GM10248 (cell line): ENCODE results near the gene FAM53A.

Experiments
- CTCF ChIA-PET: fragments of 300-600 bp; sonication (Branson Sonifier 250); formaldehyde crosslinking; extraction: SDS; loops from one replicate; lab custom pipeline; 2021; ENCODE audit warnings: antibody characterized with exemption; lab: Yijun Ruan, JAX
- POLR2A ChIA-PET: fragments of 350-650 bp; sonication (Branson Sonifier 250); formaldehyde crosslinking; extraction: SDS; loops from one replicate; lab custom pipeline; 2020; ENCODE audit warnings: antibody characterized with exemption; lab: Yijun Ruan, JAX
- DNase-seq: peaks from one replicate; pipeline ENCODE4 v3.0.0; 2012; ENCODE audit errors: extremely low spot score
- CTCF ChIP-seq: IDR thresholded peaks from 2 replicates; pipeline ENCODE4 v1.5.1; 2012; ENCODE audit warnings: mild to moderate bottlenecking, low read depth; ENCODE audit errors: extremely low read depth, missing control alignments, control extremely low read depth

The FAM53A gene

GRCh38 chr4:1670279-1670678 is 13.8 kb downstream of the FAM53A start:
- POLR2A ChIA-PET = no interaction called here

GRCh38 chr4:1669850-1670249 is 14.3 kb downstream of the FAM53A start:
- DNase-seq = no peak
- POLR2A ChIA-PET = no interaction called here
- CTCF ChIA-PET = no interaction called here
- no peak for TF ChIP-seq CTCF

More at GRCh38 chr4:1670279-1670678, 13.8 kb downstream of the FAM53A start:
- TF ChIP-seq CTCF = no peak
- DNase-seq = no peak
- CTCF ChIA-PET = no interaction called here

- POLR2A ChIA-PET = no interaction called here
- CTCF ChIA-PET = no interaction called here
- no peak for TF ChIP-seq CTCF
- no peak for DNase-seq
These were observed 14.8 kb downstream of the FAM53A start for GRCh38 chr4:1669270-1669669.

GRCh38 chr4:1668488-1668840 is 15.6 kb downstream of the FAM53A start:
- CTCF ChIA-PET = no interaction called here
- DNase-seq = no peak
- TF ChIP-seq CTCF = no peak
- POLR2A ChIA-PET = no interaction called here

- ChIA-PET CTCF (interaction anchor here (1.0 kb wide), 1 partner anchor 10 kb away, joined by 4 read pairs; no protein-coding TSS in a partner anchor), POLR2A (no interaction called here)
- no peak for DNase-seq
- no peak for TF ChIP-seq CTCF
These were observed 16.8 kb downstream of the FAM53A start for GRCh38 chr4:1667273-1667672.

- DNase-seq = no peak
- ChIA-PET POLR2A (no interaction called here), CTCF (interaction anchor here (1.0 kb wide), 1 partner anchor 9 kb away, joined by 4 read pairs; no protein-coding TSS in a partner anchor)
- no peak for TF ChIP-seq CTCF
These were observed 17.7 kb downstream of the FAM53A start for GRCh38 chr4:1666391-1666790.

GRCh38 chr4:1664141-1664540 is 20.0 kb downstream of the FAM53A start:
- ChIA-PET POLR2A (interaction anchor here (0.6 kb wide), 1 partner anchor 553 kb away, joined by 5 read pairs; no protein-coding TSS in a partner anchor), CTCF (interaction anchor here (1.1 kb wide), 1 partner anchor 9 kb away, joined by 3 read pairs; no protein-coding TSS in a partner anchor)
- DNase-seq = no peak
- TF ChIP-seq CTCF = no peak
